ENCODE data around the gene PATZ1. TPM values are rescaled to one million over a fixed set of nuclear protein-coding genes. Genes with fewer than 3 reads are reported as not detected.

Gene PATZ1
- total and polyA plus RNA-seq, 2 of the 8 experiments (the other 6 are each of a cell fraction or from before 2014, with no cell fraction given) = 62.1 to 70.9 TPM

DNA sequence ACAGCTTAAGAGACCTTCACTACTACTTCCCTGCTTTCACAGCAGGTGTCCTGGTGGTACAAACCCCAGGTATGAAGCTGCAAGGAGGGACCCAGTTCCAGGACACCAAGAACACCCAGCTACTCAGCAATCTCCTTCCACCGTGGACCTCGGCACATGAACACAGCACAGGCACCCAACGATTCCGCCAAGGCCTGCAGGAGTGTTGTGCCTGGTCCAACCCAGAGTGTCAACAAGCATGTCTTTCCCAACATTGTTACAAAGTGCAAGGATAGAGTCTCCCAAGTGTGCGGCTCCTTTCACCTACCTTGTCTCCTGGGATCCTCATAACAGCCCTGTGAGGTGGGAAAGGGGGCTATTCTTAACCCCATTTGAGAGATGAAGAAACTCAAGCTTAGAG is 11.8 kb downstream of the PATZ1 start:
- Histone ChIP-seq H3K4me3 (ENCODE audit: extremely low read depth in 1 of 4, insufficient read depth in 2 of 4, low read depth in 3 of 4, low read length in 4 of 4) (no peak overlapping the region), H3K56ac (replicated peaks; ENCODE audit: insufficient read length, low read depth, low read length) (no peak overlapping the region), H3K4me2 (ENCODE audit: insufficient read depth in 1 of 2, low read depth in 2 of 2, low read length in 2 of 2) (no peak overlapping the region), H4K5ac (ENCODE audit: insufficient read length, low read depth, low read length) (no peak overlapping the region), H3K9me3 (ENCODE audit: insufficient read depth in 2 of 2, low read depth in 1 of 2, low read length in 1 of 2) (no peaks in the 10 kb centered on the region), H4K20me1 (replicated peaks in 1 of 2; ENCODE audit: control insufficient read depth in 1 of 2, insufficient read depth in 2 of 2, low read length in 2 of 2) (peaks cover 10 to 40% of the 10 kb centered on the region in 2 experiments), H2BK15ac (ENCODE audit: low read length) (no peak overlapping the region), H2AK5ac (ENCODE audit: low read depth, low read length) (no peak overlapping the region), H2BK20ac (ENCODE audit: low read length) (no peak overlapping the region), H2AFZ (ENCODE audit: low read length) (no peak overlapping the region), H4K8ac (ENCODE audit: extremely low read depth, insufficient read depth, low read length) (no peak overlapping the region), H3K4me1 (replicated peaks in 1 of 4; ENCODE audit: control insufficient read depth in 3 of 4, insufficient read depth in 4 of 4, low read length in 3 of 4) (no peaks in the 10 kb centered on the region), H3K79me1 (ENCODE audit: low read depth, low read length) (peaks cover 16% of the 10 kb centered on the region), H2BK5ac (ENCODE audit: low read depth, low read length) (no peak overlapping the region), H3K14ac (ENCODE audit: insufficient read length) (no peak overlapping the region), H3K18ac (ENCODE audit: extremely low read depth, low read length) (no peak overlapping the region), H3K27ac (ENCODE audit: low read depth, low read length) (no peak overlapping the region), H3K4ac (replicated peaks; ENCODE audit: insufficient read length, low read depth, low read length) (no peak overlapping the region), H2BK12ac (ENCODE audit: low read depth, low read length) (no peak overlapping the region), H3K9ac (replicated peaks in 1 of 4; ENCODE audit: extremely low read depth in 1 of 4, low read depth in 3 of 4, low read length in 3 of 4) (no peak overlapping the region), H3K36me3 (ENCODE audit: control insufficient read depth in 2 of 4, insufficient read depth in 4 of 4, low read length in 3 of 4) (peaks cover 41 to 72% (median 61%) of the 10 kb centered on the region in 4 experiments), H3K23ac (ENCODE audit: insufficient read length) (no peak overlapping the region), H2BK120ac (replicated peaks; ENCODE audit: low read depth, low read length) (no peak overlapping the region), H3K27me3 (replicated peaks in 1 of 4; ENCODE audit: control insufficient read depth in 3 of 4, extremely low read depth in 1 of 4, insufficient read depth in 3 of 4, low read length in 3 of 4) (no peaks in the 10 kb centered on the region), H4K91ac (replicated peaks; ENCODE audit: insufficient read length, low read length) (no peak overlapping the region), H3K79me2 (ENCODE audit: control insufficient read depth in 1 of 2, insufficient read depth in 2 of 2, low read length in 2 of 2) (peaks cover 0 to 67% of the 10 kb centered on the region in 2 experiments; a peak in 2 of 4 replicates), H3K23me2 (ENCODE audit: low read depth, low read length) (no peaks in the 10 kb centered on the region)
- ChIA-PET CTCF (ENCODE audit: partially characterized antibody) (interaction anchor here (0.8 to 1.7 kb wide), 4 partner anchors 21 to 61 kb away, joined by 3 to 6 read pairs (median 4); no protein-coding TSS in a partner anchor), POLR2A (ENCODE audit: partially characterized antibody) (interaction anchor here (0.8 to 10.7 kb wide), 8 partner anchors 7 to 110 kb away, joined by 3 to 116 read pairs (median 4); partner anchors contain the start of gene PATZ1)
- FAIRE-seq = no peak
- no peak for DNase-seq (ENCODE audit: low read depth in 1 of 2, low spot score in 2 of 2)
- 91% methylated on average over 5 of the region's 5 CpGs; no CpG with 5 or more reads in 1 of the 2 experiments for WGBS, 2 experiments (ENCODE audit: extremely low coverage in 1 of 2, insufficient coverage in 1 of 2, insufficient read length in 1 of 2, insufficient replicate concordance in 2 of 2, low coverage in 1 of 2, low lambda C conversion rate in 2 of 2, missing lambda C conversion rate in 1 of 2)
- no peak for TF ChIP-seq JUND (IDR thresholded peaks at IDR 0.05; ENCODE audit: low read length)
- TF ChIP-seq BACH1 (IDR thresholded peaks at IDR 0.05; ENCODE audit: low read length) = no peak
- no peak for TF ChIP-seq BCL11A (IDR thresholded peaks at IDR 0.05; ENCODE audit: low read depth in 2 of 2, low read length in 2 of 2)
